ENCODE measurements around the gene PARP6.

The PARP6 gene

GRCh38 chr15:72229076-72229946, 43.0 kb downstream of the PARP6 start:
- peaks cover 46% of the 10 kb centered on the region for H3K4me1 ChIP-seq (ENCODE audit: control insufficient read depth, insufficient read depth, low read length)
- H3K36me3 ChIP-seq (ENCODE audit: control insufficient read depth, insufficient read depth, low read length, severe bottlenecking) = peaks cover 3% of the 10 kb centered on the region
- H3K9me3 ChIP-seq (ENCODE audit: control insufficient read depth, low read length) = no peaks in the 10 kb centered on the region
- H3K9ac ChIP-seq (ENCODE audit: low read length) = peak overlapping the region; percentile 97
- H3K4me3 ChIP-seq (ENCODE audit: low read length) = peak overlapping the region; percentile 97
- no peaks in the 10 kb centered on the region for H3K27me3 ChIP-seq (replicated peaks; ENCODE audit: control insufficient read depth, insufficient read depth, low read length)
- DNase-seq (ENCODE audit: low read depth) = peak; percentile 69

GRCh38 chr15:72227720-72228119, 44.6 kb downstream of the PARP6 start:
- Histone ChIP-seq H3K9me3 (ENCODE audit: control insufficient read depth, low read length) (no peaks in the 10 kb centered on the region), H3K9ac (ENCODE audit: low read length) (peak overlapping the region; percentile 97), H3K36me3 (ENCODE audit: control insufficient read depth, insufficient read depth, low read length, severe bottlenecking) (peaks cover 15% of the 10 kb centered on the region), H3K4me3 (ENCODE audit: low read length) (peak overlapping the region; percentile 97), H3K4me1 (ENCODE audit: control insufficient read depth, insufficient read depth, low read length) (peaks cover 48% of the 10 kb centered on the region), H3K27me3 (replicated peaks; ENCODE audit: control insufficient read depth, insufficient read depth, low read length) (no peaks in the 10 kb centered on the region)
- no peak for DNase-seq (ENCODE audit: low read depth)

- Histone ChIP-seq H3K9ac (ENCODE audit: low read length) (peak overlapping the region; percentile 97), H3K4me1 (ENCODE audit: control insufficient read depth, insufficient read depth, low read length) (peaks cover 48% of the 10 kb centered on the region), H3K4me3 (ENCODE audit: low read length) (peak overlapping the region; percentile 67), H3K36me3 (ENCODE audit: control insufficient read depth, insufficient read depth, low read length, severe bottlenecking) (peaks cover 15% of the 10 kb centered on the region), H3K27me3 (replicated peaks; ENCODE audit: control insufficient read depth, insufficient read depth, low read length) (no peaks in the 10 kb centered on the region), H3K9me3 (ENCODE audit: control insufficient read depth, low read length) (no peaks in the 10 kb centered on the region)
- peak; percentile 77 for DNase-seq (ENCODE audit: low read depth)
Observed at GRCh38 chr15:72227192-72227586, 45.2 kb downstream of the PARP6 start.

GRCh38 chr15:72223278-72223677, 49.1 kb downstream of the PARP6 start:
- no peak for DNase-seq (ENCODE audit: low read depth)
- Histone ChIP-seq H3K9me3 (ENCODE audit: control insufficient read depth, low read length) (no peaks in the 10 kb centered on the region), H3K4me1 (ENCODE audit: control insufficient read depth, insufficient read depth, low read length) (peaks cover 43% of the 10 kb centered on the region), H3K9ac (ENCODE audit: low read length) (no peak overlapping the region), H3K36me3 (ENCODE audit: control insufficient read depth, insufficient read depth, low read length, severe bottlenecking) (peaks cover 43% of the 10 kb centered on the region), H3K27me3 (replicated peaks; ENCODE audit: control insufficient read depth, insufficient read depth, low read length) (no peaks in the 10 kb centered on the region), H3K4me3 (ENCODE audit: low read length) (no peak overlapping the region)

- Histone ChIP-seq H3K9me3 (ENCODE audit: control insufficient read depth, low read length) (no peaks in the 10 kb centered on the region), H3K9ac (ENCODE audit: low read length) (no peak overlapping the region), H3K4me3 (ENCODE audit: low read length) (no peak overlapping the region), H3K4me1 (ENCODE audit: control insufficient read depth, insufficient read depth, low read length) (peaks cover 35% of the 10 kb centered on the region), H3K36me3 (ENCODE audit: control insufficient read depth, insufficient read depth, low read length, severe bottlenecking) (peaks cover 52% of the 10 kb centered on the region), H3K27me3 (replicated peaks; ENCODE audit: control insufficient read depth, insufficient read depth, low read length) (no peaks in the 10 kb centered on the region)
- peak; percentile 75 for DNase-seq (ENCODE audit: low read depth)
Observed at GRCh38 chr15:72222393-72222792, 50.0 kb downstream of the PARP6 start.

- H3K9ac ChIP-seq (ENCODE audit: low read length) = no peak overlapping the region
- H3K4me1 ChIP-seq (ENCODE audit: control insufficient read depth, insufficient read depth, low read length) = peaks cover 18% of the 10 kb centered on the region
- H3K27me3 ChIP-seq (replicated peaks; ENCODE audit: control insufficient read depth, insufficient read depth, low read length) = no peaks in the 10 kb centered on the region
- H3K36me3 ChIP-seq (ENCODE audit: control insufficient read depth, insufficient read depth, low read length, severe bottlenecking) = peaks cover 69% of the 10 kb centered on the region
- H3K4me3 ChIP-seq (ENCODE audit: low read length) = no peak overlapping the region
- no peak for DNase-seq (ENCODE audit: low read depth)
- H3K9me3 ChIP-seq (ENCODE audit: control insufficient read depth, low read length) = no peaks in the 10 kb centered on the region
Observed at GRCh38 chr15:72220687-72221086, 51.7 kb downstream of the PARP6 start.

GRCh38 chr15:72217216-72217615, 55.1 kb downstream of the PARP6 start:
- Histone ChIP-seq H3K36me3 (ENCODE audit: control insufficient read depth, insufficient read depth, low read length, severe bottlenecking) (peaks cover 87% of the 10 kb centered on the region), H3K4me1 (ENCODE audit: control insufficient read depth, insufficient read depth, low read length) (peaks cover 7% of the 10 kb centered on the region), H3K9me3 (ENCODE audit: control insufficient read depth, low read length) (no peaks in the 10 kb centered on the region), H3K9ac (ENCODE audit: low read length) (no peak overlapping the region), H3K27me3 (replicated peaks; ENCODE audit: control insufficient read depth, insufficient read depth, low read length) (no peaks in the 10 kb centered on the region), H3K4me3 (ENCODE audit: low read length) (no peak overlapping the region)
- DNase-seq (ENCODE audit: low read depth) = no peak

GRCh38 chr15:72216079-72216478, 56.3 kb downstream of the PARP6 start:
- Histone ChIP-seq H3K4me1 (ENCODE audit: control insufficient read depth, insufficient read depth, low read length) (no peaks in the 10 kb centered on the region), H3K27me3 (replicated peaks; ENCODE audit: control insufficient read depth, insufficient read depth, low read length) (no peaks in the 10 kb centered on the region), H3K4me3 (ENCODE audit: low read length) (no peak overlapping the region), H3K9me3 (ENCODE audit: control insufficient read depth, low read length) (no peaks in the 10 kb centered on the region), H3K36me3 (ENCODE audit: control insufficient read depth, insufficient read depth, low read length, severe bottlenecking) (peaks cover 97% of the 10 kb centered on the region), H3K9ac (ENCODE audit: low read length) (no peak overlapping the region)
- no peak for DNase-seq (ENCODE audit: low read depth)

GRCh38 chr15:72207558-72208085, 64.7 kb downstream of the PARP6 start:
- no peak for DNase-seq (ENCODE audit: low read depth)
- Histone ChIP-seq H3K4me1 (ENCODE audit: control insufficient read depth, insufficient read depth, low read length) (peaks cover 17% of the 10 kb centered on the region), H3K27me3 (replicated peaks; ENCODE audit: control insufficient read depth, insufficient read depth, low read length) (no peaks in the 10 kb centered on the region), H3K36me3 (ENCODE audit: control insufficient read depth, insufficient read depth, low read length, severe bottlenecking) (peaks cover 98% of the 10 kb centered on the region), H3K9me3 (ENCODE audit: control insufficient read depth, low read length) (no peaks in the 10 kb centered on the region), H3K4me3 (ENCODE audit: low read length) (no peak overlapping the region), H3K9ac (ENCODE audit: low read length) (no peak overlapping the region)

GRCh38 chr15:72206677-72207000, 65.7 kb downstream of the PARP6 start:
- Histone ChIP-seq H3K4me1 (ENCODE audit: control insufficient read depth, insufficient read depth, low read length) (peaks cover 25% of the 10 kb centered on the region), H3K27me3 (replicated peaks; ENCODE audit: control insufficient read depth, insufficient read depth, low read length) (no peaks in the 10 kb centered on the region), H3K9me3 (ENCODE audit: control insufficient read depth, low read length) (no peaks in the 10 kb centered on the region), H3K4me3 (ENCODE audit: low read length) (no peak overlapping the region), H3K36me3 (ENCODE audit: control insufficient read depth, insufficient read depth, low read length, severe bottlenecking) (peaks cover 98% of the 10 kb centered on the region), H3K9ac (ENCODE audit: low read length) (no peak overlapping the region)
- DNase-seq (ENCODE audit: low read depth) = no peak

- peaks cover 98% of the 10 kb centered on the region for H3K36me3 ChIP-seq (ENCODE audit: control insufficient read depth, insufficient read depth, low read length, severe bottlenecking)
- no peaks in the 10 kb centered on the region for H3K9me3 ChIP-seq (ENCODE audit: control insufficient read depth, low read length)
- no peak overlapping the region for H3K9ac ChIP-seq (ENCODE audit: low read length)
- no peak for DNase-seq (ENCODE audit: low read depth)
- no peak overlapping the region for H3K4me3 ChIP-seq (ENCODE audit: low read length)
- H3K4me1 ChIP-seq (ENCODE audit: control insufficient read depth, insufficient read depth, low read length) = peaks cover 31% of the 10 kb centered on the region
- no peaks in the 10 kb centered on the region for H3K27me3 ChIP-seq (replicated peaks; ENCODE audit: control insufficient read depth, insufficient read depth, low read length)
Observed at GRCh38 chr15:72205896-72206676, 66.3 kb downstream of the PARP6 start.
